K562 (cell line): Measurements from ENCODE around the gene OPTN. TPM values are rescaled to one million over a fixed set of nuclear protein-coding genes. Genes with fewer than 3 reads are reported as not detected.

Source experiments
- ARID1B ChIP-seq: fragments of 450-650 bp; IDR thresholded peaks from 2 replicates; pipeline ENCODE4 v1.6.1; 2016; ENCODE audit warnings: antibody characterized with exemption, mild to moderate bottlenecking, inconsistent platforms
- CAMTA2 ChIP-seq: fragments of 250-450 bp; sonication (Bioruptor Pico); conservative IDR thresholded peaks from 2 replicates; pipeline ENCODE4 v1.5.1; 2022
- CHD4 ChIP-seq: fragments of 200-600 bp; sonication (generic); IDR thresholded peaks from 3 replicates; pipeline ENCODE4 v1.6.1; 2012; ENCODE audit warnings: low read depth, mild to moderate bottlenecking, mixed read lengths, low read length, inconsistent platforms; ENCODE audit not compliant: insufficient read depth, insufficient replicate concordance, poor library complexity, severe bottlenecking
- EP300 ChIP-seq: IDR thresholded peaks from 2 replicates; pipeline ENCODE4 v1.6.1; 2012; ENCODE audit warnings: low read length, improper control_type of control experiment
- HCFC1 ChIP-seq: IDR thresholded peaks from 2 replicates; pipeline ENCODE4 v1.6.1; 2012; ENCODE audit warnings: low read depth, low read length, improper control_type of control experiment
- NCOA2 ChIP-seq, 2 experiments: fragments of 450-650 bp; IDR thresholded peaks; 2 replicates each; pipeline ENCODE4 v1.6.1; 2018; ENCODE audit warnings: mild to moderate bottlenecking in 2 of 2, moderate library complexity in 1 of 2; ENCODE audit not compliant: partially characterized antibody in 2 of 2
- NFE2 ChIP-seq: IDR thresholded peaks from 2 replicates; pipeline ENCODE4 v1.6.1; 2014; ENCODE audit warnings: antibody characterized with exemption, low read depth
- NR2C1 ChIP-seq, 2 experiments: fragments of 450-650 bp; IDR thresholded peaks; 2 replicates each; pipeline ENCODE4 v1.6.1; 2017; ENCODE audit warnings: mild to moderate bottlenecking in 2 of 2, antibody characterized with exemption in 1 of 2, inconsistent platforms in 1 of 2, missing compliant biosample characterization in 1 of 2, missing genetic modification characterization in 1 of 2
- PRMT5 ChIP-seq: sonication (generic); formaldehyde crosslinking; IDR thresholded peaks from 2 replicates; pipeline ENCODE4 v1.5.0; 2020; ENCODE audit warnings: missing genetic modification reagents
- TFAM ChIP-seq: fragments of 250-450 bp; sonication (Bioruptor Pico); conservative IDR thresholded peaks from 2 replicates; pipeline ENCODE4 v1.5.0; 2021; ENCODE audit warnings: mild to moderate bottlenecking, moderate library complexity
- ZNF121 ChIP-seq: sonication (generic); formaldehyde crosslinking; conservative IDR thresholded peaks from 2 replicates; pipeline ENCODE4 v1.8.0; 2022; ENCODE audit warnings: missing genetic modification reagents
- ZNF24 ChIP-seq: fragments of 450-650 bp; IDR thresholded peaks from 2 replicates; pipeline ENCODE4 v1.6.1; 2016
- ZNF436 ChIP-seq: fragments of 250-450, 450-650 bp; sonication (Bioruptor Pico); formaldehyde crosslinking; IDR thresholded peaks from 2 replicates; pipeline ENCODE4 v1.7.0; 2020; ENCODE audit warnings: mild to moderate bottlenecking
- ZNF699 ChIP-seq: fragments of 250-450 bp; sonication (Bioruptor Pico); IDR thresholded peaks from 2 replicates; pipeline ENCODE4 v1.8.0; 2021; ENCODE audit warnings: mild to moderate bottlenecking, moderate library complexity; ENCODE audit not compliant: insufficient replicate concordance
- polyA plus RNA-seq, 8 experiments: library from polyadenylated mRNA; depleted of rRNA in 4 of 8; stranded (reverse) in 5 of 8; unstranded in 3 of 8; fragments of >200 nt; fragmentation: Nextera tagmentation in 2 of 8; fragmentation: Illumina TruSeq in 1 of 8; extraction: Ambion mirVana in 2 of 8; extraction: Trizol in 1 of 8; gene quantifications; 2 replicates each; pipeline versions ENCODE4 v1.2.1 to v1.2.3, GENCODE V29; 2011 to 2014; ENCODE audit warnings: inconsistent platforms in 1 of 8, missing spikeins in 1 of 8
- total RNA-seq, 7 experiments: library from RNA; depleted of rRNA in 6 of 7; stranded (reverse); fragments of >200 nt in 6 of 7; fragmentation: Illumina TruSeq in 2 of 7; extraction: Trizol in 2 of 7; gene quantifications; 2 replicates each; pipeline versions ENCODE4 v1.2.1 to v1.2.3, GENCODE V29; 2011 to 2021; ENCODE audit warnings: low replicate concordance in 1 of 7
- TF ChIP-seq, protein P1 (sequence below): sonication (generic); formaldehyde crosslinking; IDR thresholded peaks from 2 replicates; pipeline ENCODE4 v1.8.1; 2023; ENCODE audit warnings: missing genetic modification reagents, mild to moderate bottlenecking, borderline replicate concordance
- TF ChIP-seq, protein P2 (sequence below), 2 experiments: fragments of 450-650 bp in 1 of 2; IDR thresholded peaks; 2 replicates each; pipeline ENCODE4 v1.6.1; 2011 to 2017; ENCODE audit warnings: low read depth in 2 of 2, antibody characterized with exemption in 1 of 2, borderline replicate concordance in 1 of 2, low read length in 1 of 2, mild to moderate bottlenecking in 1 of 2, mixed read lengths in 1 of 2; ENCODE audit not compliant: control insufficient read depth in 1 of 2
- TF ChIP-seq, protein P3 (sequence below), 3 experiments: IDR thresholded peaks in 2 of 3; conservative IDR thresholded peaks in 1 of 3; 2 replicates each; pipeline ENCODE4 v1.5.1; 2011 to 2012; ENCODE audit warnings: low read length in 3 of 3, mild to moderate bottlenecking in 3 of 3, control low read depth in 2 of 3, improper control_type of control experiment in 1 of 3, inconsistent platforms in 1 of 3, low read depth in 1 of 3, mixed read lengths in 1 of 3, moderate library complexity in 1 of 3; ENCODE audit not compliant: insufficient read depth in 2 of 3

OPTN gene
- total and polyA plus RNA-seq, 9 of the 15 experiments (the other 6 are each of a cell fraction or from before 2014, with no cell fraction given), result 2.2 to 6.8 (median 5.0) TPM

DNA sequence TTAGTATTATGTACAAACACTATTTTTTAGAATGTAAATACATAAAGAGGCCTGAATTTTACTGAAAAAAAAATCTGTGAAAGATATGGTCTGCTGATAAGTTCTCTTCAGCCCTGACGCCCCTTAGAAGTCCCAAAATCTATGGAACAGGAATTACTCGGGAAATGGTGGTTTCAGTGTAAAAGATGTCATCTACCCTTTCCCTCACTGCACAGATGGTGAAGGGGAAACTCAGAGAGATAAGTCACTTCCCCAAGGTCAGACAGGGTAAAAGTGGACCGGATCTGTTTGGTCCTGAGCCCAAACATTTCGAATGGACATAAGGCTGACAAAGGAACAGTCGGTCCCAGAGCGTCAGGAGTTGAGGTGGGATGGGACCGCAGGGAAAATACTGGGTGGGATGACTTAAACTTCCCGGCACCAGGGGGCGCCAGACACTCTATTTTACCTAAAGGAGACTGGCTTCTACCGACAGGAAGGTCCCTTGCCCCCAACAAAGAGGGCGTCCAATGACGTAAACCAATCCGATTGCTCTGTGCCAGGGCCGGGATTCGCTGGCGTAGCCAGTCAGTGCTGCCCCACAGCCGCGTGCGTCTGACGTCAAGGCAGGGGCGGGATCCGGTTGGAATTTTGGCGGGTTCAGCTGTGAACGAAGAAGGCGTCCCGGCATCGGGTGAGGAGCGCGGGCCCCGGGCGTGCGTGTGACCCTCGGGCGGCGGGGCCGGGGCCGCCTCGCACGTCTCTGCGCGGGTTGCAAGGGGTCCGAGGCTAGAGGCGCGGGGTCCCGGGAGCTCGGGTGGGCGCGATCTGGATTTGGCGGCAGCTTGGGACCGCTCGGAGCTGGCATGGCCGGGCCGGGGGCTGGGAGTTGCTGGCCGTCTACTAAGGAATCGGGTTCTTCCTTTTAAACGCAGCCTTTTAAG lies 61.2 kb downstream of the OPTN start, which contains the start of gene MCM10 (continued):
- TF ChIP-seq PRMT5 (no peak), NCOA2 (IDR thresholded peaks at IDR 0.05; ENCODE audit: partially characterized antibody in 2 of 2) (no peak), ZNF699 (CRISPR knock-in tag) (no peak), ZNF24 (peak; percentile 87), CHD4 (no peak), NFE2 (0 out of 2 replicates have a peak, but pooled peaks have one; percentile 7), CAMTA2 (CRISPR knock-in tag) (no peak), ZNF121 (CRISPR knock-in tag) (no peak), NR2C1 (IDR thresholded peaks at IDR 0.05) (no peak), NR2C1 (tag; IDR thresholded peaks at IDR 0.05) (no peak), TFAM (CRISPR knock-in tag) (no peak), ZNF436 (CRISPR knock-in tag) (no peak), EP300 (no peak), HCFC1 (peak; percentile 88), ARID1B (no peak)
- TF ChIP-seq, protein P1, sequence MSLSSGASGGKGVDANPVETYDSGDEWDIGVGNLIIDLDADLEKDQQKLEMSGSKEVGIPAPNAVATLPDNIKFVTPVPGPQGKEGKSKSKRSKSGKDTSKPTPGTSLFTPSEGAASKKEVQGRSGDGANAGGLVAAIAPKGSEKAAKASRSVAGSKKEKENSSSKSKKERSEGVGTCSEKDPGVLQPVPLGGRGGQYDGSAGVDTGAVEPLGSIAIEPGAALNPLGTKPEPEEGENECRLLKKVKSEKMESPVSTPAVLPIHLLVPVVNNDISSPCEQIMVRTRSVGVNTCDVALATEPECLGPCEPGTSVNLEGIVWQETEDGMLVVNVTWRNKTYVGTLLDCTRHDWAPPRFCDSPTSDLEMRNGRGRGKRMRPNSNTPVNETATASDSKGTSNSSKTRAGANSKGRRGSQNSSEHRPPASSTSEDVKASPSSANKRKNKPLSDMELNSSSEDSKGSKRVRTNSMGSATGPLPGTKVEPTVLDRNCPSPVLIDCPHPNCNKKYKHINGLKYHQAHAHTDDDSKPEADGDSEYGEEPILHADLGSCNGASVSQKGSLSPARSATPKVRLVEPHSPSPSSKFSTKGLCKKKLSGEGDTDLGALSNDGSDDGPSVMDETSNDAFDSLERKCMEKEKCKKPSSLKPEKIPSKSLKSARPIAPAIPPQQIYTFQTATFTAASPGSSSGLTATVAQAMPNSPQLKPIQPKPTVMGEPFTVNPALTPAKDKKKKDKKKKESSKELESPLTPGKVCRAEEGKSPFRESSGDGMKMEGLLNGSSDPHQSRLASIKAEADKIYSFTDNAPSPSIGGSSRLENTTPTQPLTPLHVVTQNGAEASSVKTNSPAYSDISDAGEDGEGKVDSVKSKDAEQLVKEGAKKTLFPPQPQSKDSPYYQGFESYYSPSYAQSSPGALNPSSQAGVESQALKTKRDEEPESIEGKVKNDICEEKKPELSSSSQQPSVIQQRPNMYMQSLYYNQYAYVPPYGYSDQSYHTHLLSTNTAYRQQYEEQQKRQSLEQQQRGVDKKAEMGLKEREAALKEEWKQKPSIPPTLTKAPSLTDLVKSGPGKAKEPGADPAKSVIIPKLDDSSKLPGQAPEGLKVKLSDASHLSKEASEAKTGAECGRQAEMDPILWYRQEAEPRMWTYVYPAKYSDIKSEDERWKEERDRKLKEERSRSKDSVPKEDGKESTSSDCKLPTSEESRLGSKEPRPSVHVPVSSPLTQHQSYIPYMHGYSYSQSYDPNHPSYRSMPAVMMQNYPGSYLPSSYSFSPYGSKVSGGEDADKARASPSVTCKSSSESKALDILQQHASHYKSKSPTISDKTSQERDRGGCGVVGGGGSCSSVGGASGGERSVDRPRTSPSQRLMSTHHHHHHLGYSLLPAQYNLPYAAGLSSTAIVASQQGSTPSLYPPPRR (CRISPR knock-in tag), result no peak
- TF ChIP-seq, protein P2, sequence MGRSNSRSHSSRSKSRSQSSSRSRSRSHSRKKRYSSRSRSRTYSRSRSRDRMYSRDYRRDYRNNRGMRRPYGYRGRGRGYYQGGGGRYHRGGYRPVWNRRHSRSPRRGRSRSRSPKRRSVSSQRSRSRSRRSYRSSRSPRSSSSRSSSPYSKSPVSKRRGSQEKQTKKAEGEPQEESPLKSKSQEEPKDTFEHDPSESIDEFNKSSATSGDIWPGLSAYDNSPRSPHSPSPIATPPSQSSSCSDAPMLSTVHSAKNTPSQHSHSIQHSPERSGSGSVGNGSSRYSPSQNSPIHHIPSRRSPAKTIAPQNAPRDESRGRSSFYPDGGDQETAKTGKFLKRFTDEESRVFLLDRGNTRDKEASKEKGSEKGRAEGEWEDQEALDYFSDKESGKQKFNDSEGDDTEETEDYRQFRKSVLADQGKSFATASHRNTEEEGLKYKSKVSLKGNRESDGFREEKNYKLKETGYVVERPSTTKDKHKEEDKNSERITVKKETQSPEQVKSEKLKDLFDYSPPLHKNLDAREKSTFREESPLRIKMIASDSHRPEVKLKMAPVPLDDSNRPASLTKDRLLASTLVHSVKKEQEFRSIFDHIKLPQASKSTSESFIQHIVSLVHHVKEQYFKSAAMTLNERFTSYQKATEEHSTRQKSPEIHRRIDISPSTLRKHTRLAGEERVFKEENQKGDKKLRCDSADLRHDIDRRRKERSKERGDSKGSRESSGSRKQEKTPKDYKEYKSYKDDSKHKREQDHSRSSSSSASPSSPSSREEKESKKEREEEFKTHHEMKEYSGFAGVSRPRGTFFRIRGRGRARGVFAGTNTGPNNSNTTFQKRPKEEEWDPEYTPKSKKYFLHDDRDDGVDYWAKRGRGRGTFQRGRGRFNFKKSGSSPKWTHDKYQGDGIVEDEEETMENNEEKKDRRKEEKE (IDR thresholded peaks at IDR 0.05; ENCODE audit: borderline replicate concordance in 1 of 2, control insufficient read depth in 1 of 2, low read depth in 2 of 2, low read length in 1 of 2), result no peak
- TF ChIP-seq, protein P3, sequence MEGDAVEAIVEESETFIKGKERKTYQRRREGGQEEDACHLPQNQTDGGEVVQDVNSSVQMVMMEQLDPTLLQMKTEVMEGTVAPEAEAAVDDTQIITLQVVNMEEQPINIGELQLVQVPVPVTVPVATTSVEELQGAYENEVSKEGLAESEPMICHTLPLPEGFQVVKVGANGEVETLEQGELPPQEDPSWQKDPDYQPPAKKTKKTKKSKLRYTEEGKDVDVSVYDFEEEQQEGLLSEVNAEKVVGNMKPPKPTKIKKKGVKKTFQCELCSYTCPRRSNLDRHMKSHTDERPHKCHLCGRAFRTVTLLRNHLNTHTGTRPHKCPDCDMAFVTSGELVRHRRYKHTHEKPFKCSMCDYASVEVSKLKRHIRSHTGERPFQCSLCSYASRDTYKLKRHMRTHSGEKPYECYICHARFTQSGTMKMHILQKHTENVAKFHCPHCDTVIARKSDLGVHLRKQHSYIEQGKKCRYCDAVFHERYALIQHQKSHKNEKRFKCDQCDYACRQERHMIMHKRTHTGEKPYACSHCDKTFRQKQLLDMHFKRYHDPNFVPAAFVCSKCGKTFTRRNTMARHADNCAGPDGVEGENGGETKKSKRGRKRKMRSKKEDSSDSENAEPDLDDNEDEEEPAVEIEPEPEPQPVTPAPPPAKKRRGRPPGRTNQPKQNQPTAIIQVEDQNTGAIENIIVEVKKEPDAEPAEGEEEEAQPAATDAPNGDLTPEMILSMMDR (IDR thresholded peaks at IDR 0.05 in 2 of 3, conservative IDR thresholded peaks at IDR 0.05 in 1 of 3; ENCODE audit: insufficient read depth in 2 of 3, low read depth in 1 of 3, low read length in 3 of 3), result peak; percentile 73 to 95 (median 92)
